ENCODE measurements around the gene CAMKMT. TPM values are rescaled to one million over a fixed set of nuclear protein-coding genes. Genes with fewer than 3 reads are reported as not detected.

CAMKMT gene
- total and polyA plus RNA-seq, 7 donors = 6.1 to 15.6 (median 11.6) TPM

- DNase-seq = no peak
- intact Hi-C loops (cut with DNase I) = no loop called here
- no peak for TF ChIP-seq POLR2A (IDR thresholded peaks at IDR 0.05)
- H3K36me3 ChIP-seq = no peaks in the 10 kb centered on the region
- 89 to 95% methylated on average over 1 of the region's 1 CpG for WGBS, 2 donors
- no peaks in the 10 kb centered on the region for H3K4me1 ChIP-seq
- no peaks in the 10 kb centered on the region for H3K9me3 ChIP-seq
- H3K27me3 ChIP-seq = no peaks in the 10 kb centered on the region
- no peak overlapping the region for H3K27ac ChIP-seq
- no peak overlapping the region for H3K4me3 ChIP-seq
Measured at GRCh38 chr2:44689516-44689915, 327.8 kb downstream of the CAMKMT start.

- TF ChIP-seq EP300 (IDR thresholded peaks at IDR 0.05) = no peak
- Histone ChIP-seq H3K9me3 (no peaks in the 10 kb centered on the region), H3K4me1 (no peaks in the 10 kb centered on the region), H3K27ac (no peak overlapping the region), H3K36me3 (no peaks in the 10 kb centered on the region), H3K4me3 (no peak overlapping the region), H3K27me3 (no peaks in the 10 kb centered on the region)
- no peak for DNase-seq
- WGBS, 2 donors = 97% methylated on average over 10 of the region's 10 CpGs
- intact Hi-C loops (cut with DNase I) = no loop called here
Measured at GRCh38 chr2:44691174-44691785, 329.5 kb downstream of the CAMKMT start.

- intact Hi-C loops (cut with DNase I) = no loop called here
- no peak for DNase-seq
- WGBS, 2 donors = 93 to 97% methylated on average over 4 of the region's 4 CpGs
- no peaks in the 10 kb centered on the region for H3K4me1 ChIP-seq
- no peaks in the 10 kb centered on the region for H3K36me3 ChIP-seq
- no peaks in the 10 kb centered on the region for H3K27me3 ChIP-seq
- no peak overlapping the region for H3K27ac ChIP-seq
- TF ChIP-seq EP300 (IDR thresholded peaks at IDR 0.05) (no peak), CTCF (IDR thresholded peaks at IDR 0.05) (no peak), POLR2AphosphoS5 (IDR thresholded peaks at IDR 0.05) (no peak), POLR2A (IDR thresholded peaks at IDR 0.05) (no peak)
- no peak overlapping the region for H3K4me3 ChIP-seq
- H3K9me3 ChIP-seq = no peaks in the 10 kb centered on the region
Measured at GRCh38 chr2:44692821-44693220, 331.1 kb downstream of the CAMKMT start.

GRCh38 chr2:44700824-44701223 lies 339.1 kb downstream of the CAMKMT start:
- H3K27ac ChIP-seq = no peak overlapping the region
- no peaks in the 10 kb centered on the region for H3K4me1 ChIP-seq
- TF ChIP-seq POLR2A (IDR thresholded peaks at IDR 0.05) (no peak), CTCF (IDR thresholded peaks at IDR 0.05) (no peak), EP300 (IDR thresholded peaks at IDR 0.05) (no peak), POLR2AphosphoS5 (IDR thresholded peaks at IDR 0.05) (no peak)
- H3K9me3 ChIP-seq = no peaks in the 10 kb centered on the region
- intact Hi-C loops (cut with DNase I) = no loop called here
- H3K36me3 ChIP-seq = no peaks in the 10 kb centered on the region
- H3K27me3 ChIP-seq = no peaks in the 10 kb centered on the region
- 90 to 91% methylated on average over 5 of the region's 5 CpGs for WGBS, 2 donors
- no peak for DNase-seq
- H3K4me3 ChIP-seq = no peak overlapping the region

GRCh38 chr2:44705356-44705755 lies 343.6 kb downstream of the CAMKMT start:
- TF ChIP-seq POLR2A (IDR thresholded peaks at IDR 0.05) = no peak
- TF ChIP-seq EP300 (IDR thresholded peaks at IDR 0.05) = no peak
- no peak for TF ChIP-seq CTCF (IDR thresholded peaks at IDR 0.05)
- no peak for TF ChIP-seq POLR2AphosphoS5 (IDR thresholded peaks at IDR 0.05)
- no peak for DNase-seq
- Histone ChIP-seq H3K27ac (no peak overlapping the region), H3K36me3 (no peaks in the 10 kb centered on the region), H3K27me3 (no peaks in the 10 kb centered on the region), H3K4me3 (no peak overlapping the region), H3K9me3 (no peaks in the 10 kb centered on the region), H3K4me1 (no peaks in the 10 kb centered on the region)
- WGBS, 2 donors = 90 to 96% methylated on average over 5 of the region's 5 CpGs
- intact Hi-C loops (cut with DNase I) = no loop called here

- H3K27ac ChIP-seq = no peak overlapping the region
- no peaks in the 10 kb centered on the region for H3K27me3 ChIP-seq
- H3K9me3 ChIP-seq = no peaks in the 10 kb centered on the region
- no peak for DNase-seq
- 95 to 97% methylated on average over 10 of the region's 10 CpGs for WGBS, 2 donors
- intact Hi-C loops (cut with DNase I) = no loop called here
- no peak overlapping the region for H3K4me3 ChIP-seq
- TF ChIP-seq POLR2A (IDR thresholded peaks at IDR 0.05) (no peak), CTCF (IDR thresholded peaks at IDR 0.05) (no peak), POLR2AphosphoS5 (IDR thresholded peaks at IDR 0.05) (no peak), EP300 (IDR thresholded peaks at IDR 0.05) (no peak)
- no peaks in the 10 kb centered on the region for H3K36me3 ChIP-seq
- no peaks in the 10 kb centered on the region for H3K4me1 ChIP-seq
Measured at GRCh38 chr2:44705876-44706480, 344.2 kb downstream of the CAMKMT start.
